ENCODE data around the gene ZKSCAN4. TPM values are rescaled to one million over a fixed set of nuclear protein-coding genes. Genes with fewer than 3 reads are reported as not detected.

ZKSCAN4 gene
- total and polyA plus RNA-seq, 2 of the 8 experiments (the other 6 are each of a cell fraction or from before 2014, with no cell fraction given), result 2.2 to 6.6 TPM

DNA sequence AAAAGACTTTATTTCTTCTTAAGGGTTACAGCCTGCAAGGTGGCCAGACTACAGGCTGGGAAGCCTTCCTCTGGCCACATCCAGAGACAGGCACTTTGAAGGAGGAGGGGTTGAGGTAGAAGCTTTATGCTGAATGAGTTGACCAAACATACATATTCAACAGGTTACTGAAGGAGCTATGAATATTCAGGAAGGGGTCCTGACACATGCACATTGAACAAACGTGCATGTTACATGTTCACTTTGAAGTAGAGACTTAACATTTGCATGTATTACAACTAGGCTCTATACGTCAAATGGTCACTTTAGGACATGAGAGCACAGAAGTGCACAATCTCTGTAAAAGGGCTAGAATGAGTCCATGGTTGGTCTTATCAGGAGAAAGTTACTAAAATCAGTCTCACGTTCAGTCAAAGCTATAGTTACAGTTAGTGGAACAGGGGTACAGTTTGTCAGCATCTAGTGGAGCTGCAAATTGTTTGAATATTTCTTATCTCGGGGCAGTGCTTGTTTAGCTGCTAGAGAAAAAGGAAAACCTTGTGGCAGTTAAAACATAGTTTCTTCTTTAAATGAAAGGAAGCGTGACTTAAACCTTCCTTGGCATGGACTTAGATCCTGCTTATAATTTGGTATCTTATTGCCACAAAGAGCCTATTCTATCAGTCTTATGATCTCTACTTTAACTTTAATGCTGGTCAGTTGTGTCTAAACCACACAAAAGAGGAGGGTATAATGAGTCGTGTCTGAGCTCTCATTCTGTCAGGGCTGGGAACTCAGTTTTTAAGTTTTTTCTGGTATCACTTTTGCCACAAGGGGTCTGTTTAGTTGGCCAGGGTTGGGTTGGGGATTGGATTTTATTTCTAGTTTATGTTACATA lies 31.6 kb downstream of the ZKSCAN4 start:
- H2BK20ac ChIP-seq (ENCODE audit: low read length), result no peak overlapping the region
- H3K27ac ChIP-seq (ENCODE audit: low read depth, low read length), result no peak overlapping the region
- H3K79me1 ChIP-seq (ENCODE audit: low read depth, low read length), result no peaks in the 10 kb centered on the region; the same call in 1 of the 2 replicates
- H3K36me3 ChIP-seq (ENCODE audit: control insufficient read depth in 2 of 4, insufficient read depth in 4 of 4, low read length in 3 of 4), result no peaks in the 10 kb centered on the region
- H2BK15ac ChIP-seq (ENCODE audit: low read length), result no peak overlapping the region
- H2BK5ac ChIP-seq (ENCODE audit: low read depth, low read length), result no peak overlapping the region
- H3K4me3 ChIP-seq (ENCODE audit: extremely low read depth in 1 of 4, insufficient read depth in 2 of 4, low read depth in 3 of 4, low read length in 4 of 4), result no peak overlapping the region
- 0 out of 4 replicates have a peak, but pooled peaks cover 0 to under 1% of the 10 kb centered on the region in 2 experiments for H3K79me2 ChIP-seq (ENCODE audit: control insufficient read depth in 1 of 2, insufficient read depth in 2 of 2, low read length in 2 of 2)
- no peak overlapping the region for H2AK5ac ChIP-seq (ENCODE audit: low read depth, low read length)
- DNase-seq (ENCODE audit: low read depth in 1 of 2, low spot score in 2 of 2) (no peak), FAIRE-seq (no peak)
- H3K4me2 ChIP-seq (ENCODE audit: insufficient read depth in 1 of 2, low read depth in 2 of 2, low read length in 2 of 2), result no peak overlapping the region
- H4K91ac ChIP-seq (replicated peaks; ENCODE audit: insufficient read length, low read length), result no peak overlapping the region
- H4K5ac ChIP-seq (ENCODE audit: insufficient read length, low read depth, low read length), result no peak overlapping the region
- ChIA-PET POLR2A (ENCODE audit: partially characterized antibody) (interaction anchor here (0.6 to 2.6 kb wide), 8 partner anchors 9 to 103 kb away, joined by 3 to 6 read pairs (median 4); partner anchors contain the start of gene ZSCAN16), CTCF (ENCODE audit: partially characterized antibody) (interaction anchor here (0.6 to 0.7 kb wide), 5 partner anchors 54 to 1482 kb away, joined by 3 to 4 read pairs (median 3); no protein-coding TSS in a partner anchor)
- no peak overlapping the region for H3K4ac ChIP-seq (replicated peaks; ENCODE audit: insufficient read length, low read depth, low read length)
- WGBS, 2 experiments (ENCODE audit: extremely low coverage in 1 of 2, insufficient coverage in 1 of 2, insufficient read length in 1 of 2, insufficient replicate concordance in 2 of 2, low coverage in 1 of 2, low lambda C conversion rate in 2 of 2, missing lambda C conversion rate in 1 of 2), result 68% methylated on average over 6 of the region's 6 CpGs; no CpG with 5 or more reads in 1 of the 2 experiments
- peaks cover 0 to 4% (median 0%) of the 10 kb centered on the region in 4 experiments; a peak in 3 of 7 replicates for H3K4me1 ChIP-seq (replicated peaks in 1 of 4; ENCODE audit: control insufficient read depth in 3 of 4, insufficient read depth in 4 of 4, low read length in 3 of 4)
- H2AFZ ChIP-seq (ENCODE audit: low read length), result no peak overlapping the region
- no peak overlapping the region for H3K18ac ChIP-seq (ENCODE audit: extremely low read depth, low read length)
- no peak overlapping the region for H3K14ac ChIP-seq (ENCODE audit: insufficient read length)
- no peak overlapping the region for H4K8ac ChIP-seq (ENCODE audit: extremely low read depth, insufficient read depth, low read length)
- H4K20me1 ChIP-seq (replicated peaks in 1 of 2; ENCODE audit: control insufficient read depth in 1 of 2, insufficient read depth in 2 of 2, low read length in 2 of 2), result no peaks in the 10 kb centered on the region
- H3K56ac ChIP-seq (replicated peaks; ENCODE audit: insufficient read length, low read depth, low read length), result no peak overlapping the region
- H3K9ac ChIP-seq (replicated peaks in 1 of 4; ENCODE audit: extremely low read depth in 1 of 4, low read depth in 3 of 4, low read length in 3 of 4), result no peak overlapping the region
- H2BK120ac ChIP-seq (replicated peaks; ENCODE audit: low read depth, low read length), result no peak overlapping the region
- no peak overlapping the region for H3K23ac ChIP-seq (ENCODE audit: insufficient read length)
- H3K27me3 ChIP-seq (replicated peaks in 1 of 4; ENCODE audit: control insufficient read depth in 3 of 4, extremely low read depth in 1 of 4, insufficient read depth in 3 of 4, low read length in 3 of 4), result peaks cover 6 to 42% (median 28%) of the 10 kb centered on the region in 4 experiments
- peaks cover under 1% of the 10 kb centered on the region for H3K23me2 ChIP-seq (ENCODE audit: low read depth, low read length)
- no peaks in the 10 kb centered on the region for H3K9me3 ChIP-seq (ENCODE audit: insufficient read depth in 2 of 2, low read depth in 1 of 2, low read length in 1 of 2)
- H2BK12ac ChIP-seq (ENCODE audit: low read depth, low read length), result no peak overlapping the region
- TF ChIP-seq, protein P1, sequence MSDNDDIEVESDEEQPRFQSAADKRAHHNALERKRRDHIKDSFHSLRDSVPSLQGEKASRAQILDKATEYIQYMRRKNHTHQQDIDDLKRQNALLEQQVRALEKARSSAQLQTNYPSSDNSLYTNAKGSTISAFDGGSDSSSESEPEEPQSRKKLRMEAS (IDR thresholded peaks at IDR 0.05), result no peak
- TF ChIP-seq SP2 (IDR thresholded peaks at IDR 0.05; ENCODE audit: low read length) (no peak), GABPA (IDR thresholded peaks at IDR 0.05; ENCODE audit: borderline replicate concordance, insufficient read depth, low read length) (no peak), RAD21 (IDR thresholded peaks at IDR 0.05 in 1 of 2, conservative IDR thresholded peaks at IDR 0.05 in 1 of 2; ENCODE audit: low read depth in 2 of 2, low read length in 2 of 2) (no peak), POLR2A (IDR thresholded peaks at IDR 0.05; ENCODE audit: control extremely low read depth in 1 of 2, low read depth in 2 of 2, low read length in 2 of 2) (no peak), SAP30 (IDR thresholded peaks at IDR 0.05; ENCODE audit: insufficient read depth, insufficient replicate concordance, low read length) (no peak), RXRA (IDR thresholded peaks at IDR 0.05; ENCODE audit: insufficient read depth, low read depth, low read length) (no peak), JUN (IDR thresholded peaks at IDR 0.05; ENCODE audit: low read depth, low read length) (no peak), NANOG (IDR thresholded peaks at IDR 0.05; ENCODE audit: insufficient read depth, low read depth, low read length, poor library complexity, severe bottlenecking) (no peak)
- TF ChIP-seq, protein P2, sequence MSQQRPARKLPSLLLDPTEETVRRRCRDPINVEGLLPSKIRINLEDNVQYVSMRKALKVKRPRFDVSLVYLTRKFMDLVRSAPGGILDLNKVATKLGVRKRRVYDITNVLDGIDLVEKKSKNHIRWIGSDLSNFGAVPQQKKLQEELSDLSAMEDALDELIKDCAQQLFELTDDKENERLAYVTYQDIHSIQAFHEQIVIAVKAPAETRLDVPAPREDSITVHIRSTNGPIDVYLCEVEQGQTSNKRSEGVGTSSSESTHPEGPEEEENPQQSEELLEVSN (IDR thresholded peaks at IDR 0.05), result no peak
